Loucy (cell line): ENCODE results near the gene GAL3ST2.
"Not testable (repeated sequence)": the region's sequence is repeated elsewhere in the genome, so short reads cannot be mapped to it uniquely, and the experiment has no call there.

Source experiments
- EZH2phosphoT487 ChIP-seq: fragments of 200-600 bp; IDR thresholded peaks from 2 replicates; pipeline ENCODE4 v1.6.1; 2018; ENCODE audit warnings: antibody characterized with exemption, mild to moderate bottlenecking, moderate library complexity, borderline replicate concordance
- TF ChIP-seq, protein P1 (sequence below): fragments of 200-600 bp; sonication (generic); conservative IDR thresholded peaks from 2 replicates; pipeline ENCODE4 v1.5.1; 2014; ENCODE audit warnings: mild to moderate bottlenecking, antibody characterized with exemption, low read length

- TF ChIP-seq, protein P1, sequence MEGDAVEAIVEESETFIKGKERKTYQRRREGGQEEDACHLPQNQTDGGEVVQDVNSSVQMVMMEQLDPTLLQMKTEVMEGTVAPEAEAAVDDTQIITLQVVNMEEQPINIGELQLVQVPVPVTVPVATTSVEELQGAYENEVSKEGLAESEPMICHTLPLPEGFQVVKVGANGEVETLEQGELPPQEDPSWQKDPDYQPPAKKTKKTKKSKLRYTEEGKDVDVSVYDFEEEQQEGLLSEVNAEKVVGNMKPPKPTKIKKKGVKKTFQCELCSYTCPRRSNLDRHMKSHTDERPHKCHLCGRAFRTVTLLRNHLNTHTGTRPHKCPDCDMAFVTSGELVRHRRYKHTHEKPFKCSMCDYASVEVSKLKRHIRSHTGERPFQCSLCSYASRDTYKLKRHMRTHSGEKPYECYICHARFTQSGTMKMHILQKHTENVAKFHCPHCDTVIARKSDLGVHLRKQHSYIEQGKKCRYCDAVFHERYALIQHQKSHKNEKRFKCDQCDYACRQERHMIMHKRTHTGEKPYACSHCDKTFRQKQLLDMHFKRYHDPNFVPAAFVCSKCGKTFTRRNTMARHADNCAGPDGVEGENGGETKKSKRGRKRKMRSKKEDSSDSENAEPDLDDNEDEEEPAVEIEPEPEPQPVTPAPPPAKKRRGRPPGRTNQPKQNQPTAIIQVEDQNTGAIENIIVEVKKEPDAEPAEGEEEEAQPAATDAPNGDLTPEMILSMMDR = not testable (repeated sequence)
- TF ChIP-seq EZH2phosphoT487 = not testable (repeated sequence)
Measured at GRCh38 chr2:241819947-241820624, 43.5 kb downstream of the GAL3ST2 start.
